ENCODE results near the gene PACSIN2.
"Not testable (repeated sequence)": the region's sequence is repeated elsewhere in the genome, so short reads cannot be mapped to it uniquely, and the experiment has no call there.

Gene PACSIN2

GRCh38 chr22:43035250-43035649 is 20.3 kb upstream of the PACSIN2 start:
- Histone ChIP-seq H3K27ac (ENCODE audit: low read length) (no peak overlapping the region), H3K4me3 (ENCODE audit: low read depth in 1 of 2, low read length in 2 of 2) (no peak overlapping the region), H3K9me3 (ENCODE audit: control insufficient read depth in 1 of 2, low read length in 2 of 2) (no peaks in the 10 kb centered on the region), H3K36me3 (ENCODE audit: control insufficient read depth in 1 of 2, insufficient read depth in 2 of 2, low read length in 2 of 2) (no peaks in the 10 kb centered on the region), H3K27me3 (ENCODE audit: low read depth, low read length) (no peaks in the 10 kb centered on the region), H3K4me1 (ENCODE audit: control insufficient read depth in 1 of 2, insufficient read depth in 2 of 2, low read length in 2 of 2) (no peaks in the 10 kb centered on the region)

GRCh38 chr22:43031617-43032016 is 16.7 kb upstream of the PACSIN2 start:
- Histone ChIP-seq H3K27ac (ENCODE audit: low read length) (no peak overlapping the region), H3K4me1 (ENCODE audit: control insufficient read depth in 1 of 2, insufficient read depth in 2 of 2, low read length in 2 of 2) (no peaks in the 10 kb centered on the region), H3K27me3 (ENCODE audit: low read depth, low read length) (no peaks in the 10 kb centered on the region), H3K4me3 (ENCODE audit: low read depth in 1 of 2, low read length in 2 of 2) (no peak overlapping the region), H3K36me3 (ENCODE audit: control insufficient read depth in 1 of 2, insufficient read depth in 2 of 2, low read length in 2 of 2) (no peaks in the 10 kb centered on the region), H3K9me3 (ENCODE audit: control insufficient read depth in 1 of 2, low read length in 2 of 2) (no peaks in the 10 kb centered on the region)

GRCh38 chr22:43018615-43019014 is 3.7 kb upstream of the PACSIN2 start:
- no peaks in the 10 kb centered on the region for H3K36me3 ChIP-seq (ENCODE audit: control insufficient read depth in 1 of 2, insufficient read depth in 2 of 2, low read length in 2 of 2)
- no peak overlapping the region for H3K4me3 ChIP-seq (ENCODE audit: low read depth in 1 of 2, low read length in 2 of 2)
- no peak overlapping the region for H3K27ac ChIP-seq (ENCODE audit: low read length)
- H3K27me3 ChIP-seq (ENCODE audit: low read depth, low read length): no peaks in the 10 kb centered on the region
- H3K9me3 ChIP-seq (ENCODE audit: control insufficient read depth in 1 of 2, low read length in 2 of 2): no peaks in the 10 kb centered on the region
- peaks cover 6 to 10% of the 10 kb centered on the region in 2 donors for H3K4me1 ChIP-seq (ENCODE audit: control insufficient read depth in 1 of 2, insufficient read depth in 2 of 2, low read length in 2 of 2)

GRCh38 chr22:43017525-43018460 is 2.8 kb upstream of the PACSIN2 start:
- no peak overlapping the region for H3K27ac ChIP-seq (ENCODE audit: low read length)

GRCh38 chr22:43016150-43016549 is 1.2 kb upstream of the PACSIN2 start:
- not testable (repeated sequence) for H3K4me3 ChIP-seq (ENCODE audit: low read depth in 1 of 2, low read length in 2 of 2); H3K9me3 ChIP-seq (ENCODE audit: control insufficient read depth in 1 of 2, low read length in 2 of 2); H3K27me3 ChIP-seq (ENCODE audit: low read depth, low read length); H3K27ac ChIP-seq (ENCODE audit: low read length); H3K36me3 ChIP-seq (ENCODE audit: control insufficient read depth in 1 of 2, insufficient read depth in 2 of 2, low read length in 2 of 2)
- H3K4me1 ChIP-seq (ENCODE audit: control insufficient read depth in 1 of 2, insufficient read depth in 2 of 2, low read length in 2 of 2): peaks cover 12 to 15% of the 10 kb centered on the region in 2 donors

More at GRCh38 chr22:43017525-43018460, 2.8 kb upstream of the PACSIN2 start:
- Histone ChIP-seq H3K4me3 (ENCODE audit: low read depth in 1 of 2, low read length in 2 of 2) (no peak overlapping the region), H3K4me1 (ENCODE audit: control insufficient read depth in 1 of 2, insufficient read depth in 2 of 2, low read length in 2 of 2) (peaks cover 12 to 15% of the 10 kb centered on the region in 2 donors), H3K27me3 (ENCODE audit: low read depth, low read length) (no peaks in the 10 kb centered on the region), H3K9me3 (ENCODE audit: control insufficient read depth in 1 of 2, low read length in 2 of 2) (no peaks in the 10 kb centered on the region), H3K36me3 (ENCODE audit: control insufficient read depth in 1 of 2, insufficient read depth in 2 of 2, low read length in 2 of 2) (no peaks in the 10 kb centered on the region)

- Histone ChIP-seq H3K27ac (ENCODE audit: low read length) (peak overlapping the region; percentile 39), H3K4me1 (ENCODE audit: control insufficient read depth in 1 of 2, insufficient read depth in 2 of 2, low read length in 2 of 2) (peaks cover 12 to 15% of the 10 kb centered on the region in 2 donors), H3K27me3 (ENCODE audit: low read depth, low read length) (no peaks in the 10 kb centered on the region), H3K4me3 (ENCODE audit: low read depth in 1 of 2, low read length in 2 of 2) (peak overlapping the region; percentile 76 to 87), H3K36me3 (ENCODE audit: control insufficient read depth in 1 of 2, insufficient read depth in 2 of 2, low read length in 2 of 2) (no peaks in the 10 kb centered on the region), H3K9me3 (ENCODE audit: control insufficient read depth in 1 of 2, low read length in 2 of 2) (no peaks in the 10 kb centered on the region)
Observed at GRCh38 chr22:43015677-43016042, 711 bp upstream of the PACSIN2 start.

GRCh38 chr22:43014316-43014868 is 557 bp downstream of the PACSIN2 start:
- no peaks in the 10 kb centered on the region for H3K27me3 ChIP-seq (ENCODE audit: low read depth, low read length)
- peak overlapping the region; percentile 51 for H3K27ac ChIP-seq (ENCODE audit: low read length)
- peak overlapping the region; percentile 76 to 87 for H3K4me3 ChIP-seq (ENCODE audit: low read depth in 1 of 2, low read length in 2 of 2)
- no peaks in the 10 kb centered on the region for H3K9me3 ChIP-seq (ENCODE audit: control insufficient read depth in 1 of 2, low read length in 2 of 2)
- peaks cover 12 to 17% of the 10 kb centered on the region in 2 donors for H3K4me1 ChIP-seq (ENCODE audit: control insufficient read depth in 1 of 2, insufficient read depth in 2 of 2, low read length in 2 of 2)
- H3K36me3 ChIP-seq (ENCODE audit: control insufficient read depth in 1 of 2, insufficient read depth in 2 of 2, low read length in 2 of 2): no peaks in the 10 kb centered on the region

- Histone ChIP-seq H3K27ac (ENCODE audit: low read length) (peak overlapping the region; percentile 51), H3K9me3 (ENCODE audit: control insufficient read depth in 1 of 2, low read length in 2 of 2) (no peaks in the 10 kb centered on the region), H3K4me1 (ENCODE audit: control insufficient read depth in 1 of 2, insufficient read depth in 2 of 2, low read length in 2 of 2) (peaks cover 15 to 23% of the 10 kb centered on the region in 2 donors), H3K27me3 (ENCODE audit: low read depth, low read length) (no peaks in the 10 kb centered on the region), H3K36me3 (ENCODE audit: control insufficient read depth in 1 of 2, insufficient read depth in 2 of 2, low read length in 2 of 2) (no peaks in the 10 kb centered on the region), H3K4me3 (ENCODE audit: low read depth in 1 of 2, low read length in 2 of 2) (peak overlapping the region; percentile 76 to 87)
Observed at GRCh38 chr22:43013355-43014315, 1.3 kb downstream of the PACSIN2 start.

GRCh38 chr22:43012390-43012789 is 2.6 kb downstream of the PACSIN2 start:
- Histone ChIP-seq H3K4me1 (ENCODE audit: control insufficient read depth in 1 of 2, insufficient read depth in 2 of 2, low read length in 2 of 2) (peaks cover 21 to 28% of the 10 kb centered on the region in 2 donors), H3K4me3 (ENCODE audit: low read depth in 1 of 2, low read length in 2 of 2) (no peak overlapping the region), H3K27ac (ENCODE audit: low read length) (no peak overlapping the region), H3K27me3 (ENCODE audit: low read depth, low read length) (no peaks in the 10 kb centered on the region), H3K36me3 (ENCODE audit: control insufficient read depth in 1 of 2, insufficient read depth in 2 of 2, low read length in 2 of 2) (no peaks in the 10 kb centered on the region), H3K9me3 (ENCODE audit: control insufficient read depth in 1 of 2, low read length in 2 of 2) (no peaks in the 10 kb centered on the region)

- Histone ChIP-seq H3K9me3 (ENCODE audit: control insufficient read depth in 1 of 2, low read length in 2 of 2) (no peaks in the 10 kb centered on the region), H3K27me3 (ENCODE audit: low read depth, low read length) (no peaks in the 10 kb centered on the region), H3K36me3 (ENCODE audit: control insufficient read depth in 1 of 2, insufficient read depth in 2 of 2, low read length in 2 of 2) (no peaks in the 10 kb centered on the region), H3K4me1 (ENCODE audit: control insufficient read depth in 1 of 2, insufficient read depth in 2 of 2, low read length in 2 of 2) (peaks cover 23 to 31% of the 10 kb centered on the region in 2 donors), H3K4me3 (ENCODE audit: low read depth in 1 of 2, low read length in 2 of 2) (no peak overlapping the region), H3K27ac (ENCODE audit: low read length) (no peak overlapping the region)
Observed at GRCh38 chr22:43011079-43011478, 3.9 kb downstream of the PACSIN2 start.

GRCh38 chr22:43009444-43009843 is 5.5 kb downstream of the PACSIN2 start:
- Histone ChIP-seq H3K4me1 (ENCODE audit: control insufficient read depth in 1 of 2, insufficient read depth in 2 of 2, low read length in 2 of 2) (peaks cover 23 to 34% of the 10 kb centered on the region in 2 donors), H3K9me3 (ENCODE audit: control insufficient read depth in 1 of 2, low read length in 2 of 2) (no peaks in the 10 kb centered on the region)

More at GRCh38 chr22:43009444-43009843, 5.5 kb downstream of the PACSIN2 start:
- H3K27ac ChIP-seq (ENCODE audit: low read length): no peak overlapping the region
- H3K27me3 ChIP-seq (ENCODE audit: low read depth, low read length): no peaks in the 10 kb centered on the region
- no peaks in the 10 kb centered on the region for H3K36me3 ChIP-seq (ENCODE audit: control insufficient read depth in 1 of 2, insufficient read depth in 2 of 2, low read length in 2 of 2)
- H3K4me3 ChIP-seq (ENCODE audit: low read depth in 1 of 2, low read length in 2 of 2): no peak overlapping the region
